HG03196 (cell line): Measurements from ENCODE around the gene GPSM1.
"Not testable (repeated sequence)": the region's sequence is repeated elsewhere in the genome, so short reads cannot be mapped to it uniquely, and the experiment has no call there.

Experiments
- ATAC-seq: cut with Tn5 transposase; IDR thresholded peaks from one replicate; pipeline ENCODE4 v1.9.1; 2021; ENCODE audit not compliant: unreplicated experiment

GPSM1 gene

DNA sequence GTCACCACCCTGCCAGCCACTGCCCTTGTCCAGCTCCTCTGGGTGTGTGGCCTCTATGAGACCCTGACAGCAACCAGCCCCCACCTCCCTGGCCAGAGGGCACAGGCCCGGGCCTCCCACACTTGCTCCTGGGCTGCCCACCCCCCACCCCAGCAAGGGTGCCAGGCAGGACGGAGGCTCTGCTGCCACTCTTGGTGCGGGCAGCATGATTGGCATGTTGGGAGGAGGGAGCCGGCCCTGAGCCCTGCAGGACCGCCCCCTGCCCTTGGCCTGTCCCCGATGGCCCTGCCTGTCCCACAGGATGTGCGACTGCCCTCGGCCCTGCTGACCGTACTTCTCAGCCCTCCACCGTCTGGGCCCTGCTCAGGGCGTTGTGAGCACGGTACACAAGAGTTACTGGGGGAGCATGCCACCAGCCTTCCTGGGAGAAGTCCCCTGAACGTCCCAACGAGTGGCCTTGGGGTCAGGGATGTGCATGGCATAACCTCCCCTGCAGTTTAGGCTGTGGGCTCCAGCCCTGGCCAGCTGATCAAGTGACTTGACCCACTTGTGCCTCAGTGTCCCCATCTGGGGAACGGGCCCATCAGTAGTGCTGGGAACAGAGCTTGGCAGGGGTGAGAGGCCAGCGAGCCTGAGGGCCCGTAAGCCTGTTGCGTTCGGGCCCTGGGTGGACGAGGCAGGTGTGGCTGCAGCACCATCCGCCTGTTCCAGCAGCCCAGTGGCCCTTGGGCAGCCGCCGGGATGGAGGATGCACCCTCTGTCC, 16.0 kb downstream of the GPSM1 start:
- ATAC-seq, result no peak

DNA sequence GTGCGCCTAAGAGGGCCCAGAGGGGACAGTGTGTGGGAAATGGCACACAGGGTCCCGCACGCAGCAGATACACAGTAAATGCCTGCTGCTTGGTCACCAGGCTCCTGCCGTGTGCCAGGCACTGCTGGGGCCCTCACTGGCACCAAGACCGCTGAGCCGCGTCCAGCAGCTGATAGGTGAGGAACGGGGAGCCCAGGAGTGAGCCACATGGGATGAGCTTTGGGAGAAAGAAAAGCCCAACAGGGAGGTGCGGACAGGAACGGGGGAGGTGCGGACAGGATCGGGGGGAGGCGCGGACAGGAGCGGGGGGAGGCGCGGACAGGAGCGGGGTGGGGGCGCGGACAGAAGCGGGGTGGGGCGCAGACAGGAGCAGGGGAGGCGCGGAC, 16.5 kb downstream of the GPSM1 start:
- ATAC-seq, result no peak

DNA sequence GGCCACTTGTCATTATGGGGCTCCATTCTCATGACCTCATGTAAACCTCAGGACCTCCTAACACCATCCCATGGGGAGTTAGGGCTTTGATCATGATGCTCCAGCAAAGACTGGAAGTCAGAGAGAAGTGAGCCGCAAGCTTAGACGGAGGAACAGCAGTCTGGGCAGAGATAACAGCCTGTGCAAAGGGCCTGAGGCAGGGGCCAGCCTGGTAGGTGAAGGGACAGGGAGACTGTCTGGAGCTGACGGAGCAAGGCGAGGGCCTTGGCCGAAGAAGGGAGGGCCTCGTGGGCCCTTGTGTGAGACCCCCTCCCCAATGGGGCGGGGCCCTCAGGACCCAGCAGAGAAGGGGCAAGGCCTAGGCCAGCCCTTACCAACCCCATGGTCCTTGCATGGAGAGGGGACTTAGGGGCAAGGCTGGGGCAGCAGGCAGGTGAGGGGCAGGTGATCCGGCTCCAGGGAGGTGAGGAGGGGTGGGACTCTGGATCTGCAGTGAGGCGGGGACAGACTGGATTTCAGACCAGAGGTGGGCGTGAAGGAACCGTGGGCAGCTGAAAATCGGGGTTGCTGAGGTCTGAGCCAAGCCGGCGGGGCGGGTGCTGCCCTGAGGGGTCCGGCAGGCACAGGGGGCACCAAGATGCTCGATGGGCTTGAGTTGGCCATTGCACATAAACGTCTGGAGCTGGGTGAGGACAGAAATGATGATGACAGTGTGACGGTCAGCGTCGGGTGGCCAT, 17.4 kb downstream of the GPSM1 start:
- ATAC-seq, result no peak

DNA sequence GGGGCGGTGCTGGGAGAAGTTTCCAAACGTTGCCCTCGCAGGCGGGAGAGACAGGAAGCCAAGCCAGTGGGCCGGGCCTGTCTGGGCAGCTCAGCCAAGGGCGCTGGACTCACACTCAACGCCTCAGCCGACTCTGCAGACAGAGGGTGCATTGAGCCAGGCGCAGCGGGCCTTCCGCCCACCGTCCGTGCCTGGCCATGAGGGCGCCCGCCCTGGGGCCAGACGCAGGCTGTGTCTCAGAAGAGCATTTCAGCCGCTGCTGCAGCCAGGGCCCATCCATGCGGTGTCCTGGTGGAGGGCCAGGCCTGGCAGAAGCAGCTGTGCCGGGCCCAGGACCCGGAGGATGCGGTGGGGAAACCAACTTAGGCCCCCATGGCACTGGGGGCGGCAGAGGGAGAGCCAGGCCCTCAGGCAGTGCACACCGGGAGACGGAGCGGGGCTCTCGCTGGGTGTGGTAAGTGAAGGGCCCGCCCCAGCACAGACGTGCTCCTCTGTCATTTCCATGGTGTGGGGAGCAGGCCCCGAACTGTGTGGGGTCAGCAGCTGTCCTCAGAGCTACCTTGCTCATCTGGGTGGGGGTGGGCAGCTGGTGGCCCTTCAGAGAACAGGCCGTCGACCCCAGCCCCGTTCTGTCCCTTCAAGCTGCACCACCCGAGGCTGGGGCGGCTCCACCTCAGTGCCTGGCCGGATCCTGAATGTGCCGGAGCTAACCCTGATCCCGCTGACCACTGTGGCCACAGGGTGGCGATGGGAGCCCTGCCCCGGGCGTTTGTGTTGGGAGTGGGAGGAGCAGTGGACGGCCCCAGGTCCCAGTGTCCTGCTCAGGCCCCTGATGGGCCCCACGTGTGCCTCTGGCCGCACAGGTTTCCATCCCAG, 18.2 kb downstream of the GPSM1 start:
- ATAC-seq, result no peak

DNA sequence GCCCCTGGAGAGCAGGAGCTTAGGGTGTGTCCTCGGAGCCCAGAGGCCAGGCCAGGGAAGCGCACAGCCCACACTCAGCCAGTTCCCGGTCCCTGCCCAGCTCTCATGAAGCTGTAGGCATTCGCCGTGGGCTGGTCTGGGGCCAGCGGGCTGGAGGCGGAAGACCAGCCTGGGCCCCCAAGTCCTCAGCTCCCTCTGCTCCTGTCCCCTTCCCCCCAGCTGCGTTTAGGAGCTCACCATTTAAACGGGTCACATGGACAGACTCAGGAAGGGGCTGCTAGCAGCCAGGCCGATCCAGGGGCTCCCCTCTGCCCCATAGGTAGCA, 18.8 kb downstream of the GPSM1 start:
- ATAC-seq, result no peak

- ATAC-seq, result no peak
Observed at GRCh38 chr9:136346927-136347465, 19.7 kb downstream of the GPSM1 start.

DNA sequence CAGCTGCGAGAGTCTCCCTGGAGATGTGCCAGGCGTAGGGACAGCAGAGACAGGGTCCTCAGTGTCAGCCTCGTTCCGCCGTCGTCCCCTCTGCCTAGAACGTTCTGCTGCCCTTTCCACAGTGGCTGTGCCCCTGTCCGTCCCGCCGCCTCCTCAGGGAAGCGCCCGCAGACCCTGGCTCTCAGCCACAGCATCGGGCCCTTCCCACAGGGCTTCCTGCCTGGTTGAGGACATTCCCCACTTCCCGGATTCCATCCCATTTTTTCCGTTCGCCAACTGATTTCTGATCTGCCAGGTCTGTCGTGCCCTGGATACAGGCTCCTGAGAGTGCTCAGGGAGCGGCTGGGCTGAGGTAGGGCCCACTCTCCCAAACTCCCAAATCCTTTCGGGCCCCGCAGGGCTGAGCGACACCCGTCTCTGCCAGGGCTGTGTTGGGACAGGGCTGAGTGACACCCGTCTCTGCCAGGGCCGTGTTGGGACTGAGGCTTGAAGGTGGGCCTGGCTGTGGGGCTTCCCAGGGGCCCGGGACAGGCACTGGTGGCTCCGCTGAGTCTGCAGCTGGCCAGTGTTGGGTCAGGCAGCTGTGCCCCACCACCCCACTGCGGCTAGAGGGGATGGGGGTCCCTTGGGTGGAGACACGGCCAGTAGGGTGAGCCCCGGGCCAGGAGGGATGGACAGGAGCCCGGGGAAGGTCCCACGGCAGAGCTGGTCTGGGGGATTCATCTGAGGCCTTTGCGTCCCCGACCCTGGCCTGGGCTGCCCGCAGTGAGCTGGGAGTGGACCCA, 20.3 kb downstream of the GPSM1 start:
- no peak for ATAC-seq

GRCh38 chr9:136348691-136349090, 21.4 kb downstream of the GPSM1 start:
- ATAC-seq, result no peak

DNA sequence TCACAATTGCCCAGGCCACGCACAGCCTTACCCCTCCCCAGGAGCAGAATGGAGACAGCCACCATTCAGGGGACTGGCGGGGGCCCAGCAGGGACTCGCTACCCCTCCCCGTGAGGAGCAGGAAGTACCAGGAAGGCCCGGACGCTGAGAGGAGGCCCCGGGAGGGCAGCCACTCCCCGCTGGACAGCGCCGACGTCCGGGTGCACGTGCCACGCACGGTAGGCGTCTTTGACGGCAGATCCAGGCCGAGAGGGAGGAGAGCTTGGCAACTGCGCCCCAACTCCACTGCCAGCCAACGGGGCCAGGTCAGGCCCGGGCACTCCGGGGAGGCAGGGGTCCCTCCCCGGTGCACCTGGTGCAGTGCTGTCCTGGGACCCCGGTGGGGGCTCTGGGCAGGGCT, 22.2 kb downstream of the GPSM1 start:
- ATAC-seq, result no peak

- no peak for ATAC-seq
Observed at GRCh38 chr9:136351252-136351800, 24.0 kb downstream of the GPSM1 start.

- not testable (repeated sequence) for ATAC-seq
Observed at GRCh38 chr9:136351868-136352267, 24.5 kb downstream of the GPSM1 start.

DNA sequence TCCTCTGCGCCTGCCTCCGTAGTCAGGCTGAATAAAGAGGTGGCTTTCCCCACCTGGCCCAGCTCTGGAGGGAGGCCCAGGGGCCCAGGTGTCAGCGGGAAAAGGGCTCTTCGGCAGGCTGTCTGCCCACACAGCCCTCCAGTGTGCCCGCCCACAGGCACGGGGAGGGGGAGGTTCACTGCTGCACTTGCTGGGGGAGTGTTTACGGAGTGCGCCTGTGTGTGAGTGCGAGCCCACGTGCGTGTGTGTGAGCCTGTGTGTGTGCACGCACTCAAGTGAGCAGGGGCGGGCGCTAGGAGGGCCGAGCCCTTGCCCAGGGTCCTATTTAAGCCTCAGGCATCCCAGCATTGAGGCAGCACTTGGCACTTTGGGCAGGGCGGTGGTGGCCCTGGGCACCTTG, 25.3 kb downstream of the GPSM1 start:
- no peak for ATAC-seq

DNA sequence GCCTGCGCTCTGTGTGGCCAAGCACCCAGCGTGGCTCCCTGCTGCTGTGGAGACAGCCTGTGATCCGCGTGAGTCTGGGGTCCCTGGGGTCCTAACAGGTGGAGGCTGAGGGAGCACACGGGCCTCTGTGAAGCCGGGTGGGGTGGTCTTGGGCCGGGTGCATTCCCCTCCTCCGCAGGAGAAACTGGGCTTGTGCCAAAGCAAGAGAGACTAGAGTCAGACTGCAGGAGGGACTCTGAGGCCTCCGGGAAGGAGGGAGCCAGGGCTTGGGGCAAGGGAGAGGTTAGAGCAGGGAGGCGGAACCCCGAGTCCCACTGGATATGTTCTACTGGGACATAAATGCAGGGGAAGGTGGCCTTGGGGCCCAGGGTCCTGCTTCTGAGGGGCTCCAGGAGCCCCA, 25.7 kb downstream of the GPSM1 start:
- no peak for ATAC-seq

DNA sequence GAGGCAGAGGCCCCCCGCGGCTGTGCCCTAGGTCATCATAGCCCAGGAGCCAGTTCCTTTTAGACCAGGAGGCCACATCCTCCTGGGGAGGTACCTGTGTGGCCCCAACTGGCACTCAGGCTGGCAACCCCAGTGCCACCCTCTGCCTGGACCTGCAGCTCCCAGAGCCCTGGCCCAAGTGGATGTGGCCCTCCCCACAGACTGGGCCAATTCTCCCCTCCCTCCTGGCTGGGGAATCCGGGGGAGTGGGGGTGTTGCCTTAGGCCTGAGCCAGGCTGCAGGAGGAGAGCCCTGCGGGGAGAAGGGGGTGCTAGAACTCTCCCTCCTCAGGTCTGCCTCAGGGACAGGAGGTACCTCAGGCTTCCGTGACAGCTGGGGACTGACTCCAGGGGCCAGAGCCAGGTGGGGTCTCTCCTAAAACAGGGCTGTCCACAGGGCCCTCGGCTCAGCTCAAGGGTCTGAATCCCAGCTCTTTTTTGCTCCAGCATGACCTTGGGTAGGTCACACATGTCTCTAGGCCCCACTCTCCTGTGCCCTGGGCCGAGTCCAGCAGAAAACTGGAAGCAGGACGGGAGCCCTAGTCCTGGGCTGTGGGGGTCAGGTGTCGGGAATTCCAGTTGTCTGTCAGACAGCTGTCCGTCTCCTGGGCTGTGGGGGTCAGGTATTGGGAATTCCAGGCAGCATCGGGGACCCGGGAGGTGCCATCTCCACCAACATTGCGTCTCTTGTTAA, 26.6 kb downstream of the GPSM1 start:
- no peak for ATAC-seq

DNA sequence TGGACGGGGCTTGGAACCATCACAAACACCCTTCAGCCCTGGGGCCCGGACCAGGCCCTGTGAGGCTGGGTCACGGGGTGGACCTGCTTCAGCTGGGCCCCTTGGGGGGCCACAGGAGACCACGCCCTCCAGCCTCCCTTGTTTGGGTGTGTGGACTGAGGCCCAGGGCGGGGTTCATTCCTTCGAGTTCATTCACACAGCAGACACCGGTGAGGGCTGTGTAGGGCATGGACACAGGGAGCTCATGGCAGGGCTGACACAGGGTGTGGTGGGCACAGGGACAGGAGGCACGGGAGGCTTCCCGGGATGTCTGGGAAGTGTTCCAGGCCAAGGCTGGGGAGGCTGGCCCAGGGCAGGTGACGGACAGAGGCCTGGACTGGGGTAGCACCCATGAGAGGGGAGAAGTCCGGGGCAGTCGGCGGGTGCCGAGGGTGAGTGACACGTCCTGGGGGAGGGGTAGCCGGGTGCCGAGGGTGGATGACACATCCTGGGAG, 27.3 kb downstream of the GPSM1 start:
- no peak for ATAC-seq

DNA sequence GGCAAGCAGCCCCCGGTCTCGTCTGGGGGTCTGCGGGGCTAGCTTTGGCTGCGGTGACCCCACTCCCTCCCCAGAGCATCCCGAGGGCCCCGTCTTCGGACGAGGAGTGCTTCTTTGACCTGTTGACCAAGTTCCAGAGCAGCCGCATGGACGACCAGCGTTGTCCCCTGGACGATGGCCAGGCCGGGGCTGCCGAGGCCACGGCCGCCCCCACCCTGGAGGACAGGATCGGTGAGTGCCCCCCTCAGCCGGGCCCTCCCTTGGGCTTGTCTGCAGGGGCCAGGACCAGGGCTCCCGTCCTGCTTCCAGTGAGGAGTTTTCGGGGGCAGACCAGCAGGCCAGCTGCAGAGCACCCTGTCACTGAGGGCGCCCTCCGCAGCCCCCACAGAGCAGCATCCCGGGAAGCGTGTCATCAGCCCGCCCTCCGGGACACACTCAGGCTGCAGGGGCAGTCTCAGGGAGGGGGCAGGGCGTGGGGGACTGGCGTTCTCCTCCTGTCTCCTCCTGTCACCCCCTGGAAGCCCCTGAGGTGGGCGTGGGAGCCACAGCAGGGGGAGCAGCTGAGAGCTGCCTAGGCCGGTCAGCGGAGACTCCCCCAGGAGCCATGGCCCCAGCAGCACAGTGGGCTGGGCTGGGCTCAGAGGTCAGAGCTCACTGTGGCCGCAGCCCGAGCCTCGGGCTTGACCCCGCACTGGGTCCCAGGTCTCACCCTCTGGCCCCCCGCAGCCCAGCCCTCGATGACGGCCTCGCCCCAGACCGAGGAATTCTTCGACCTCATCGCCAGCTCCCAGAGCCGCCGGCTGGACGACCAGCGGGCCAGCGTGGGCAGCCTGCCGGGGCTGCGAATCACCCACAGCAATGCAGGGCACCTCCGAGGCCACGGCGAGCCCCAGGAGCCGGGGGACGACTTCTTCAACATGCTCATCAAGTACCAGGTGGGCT, 28.5 kb downstream of the GPSM1 start:
- ATAC-seq, result no peak

DNA sequence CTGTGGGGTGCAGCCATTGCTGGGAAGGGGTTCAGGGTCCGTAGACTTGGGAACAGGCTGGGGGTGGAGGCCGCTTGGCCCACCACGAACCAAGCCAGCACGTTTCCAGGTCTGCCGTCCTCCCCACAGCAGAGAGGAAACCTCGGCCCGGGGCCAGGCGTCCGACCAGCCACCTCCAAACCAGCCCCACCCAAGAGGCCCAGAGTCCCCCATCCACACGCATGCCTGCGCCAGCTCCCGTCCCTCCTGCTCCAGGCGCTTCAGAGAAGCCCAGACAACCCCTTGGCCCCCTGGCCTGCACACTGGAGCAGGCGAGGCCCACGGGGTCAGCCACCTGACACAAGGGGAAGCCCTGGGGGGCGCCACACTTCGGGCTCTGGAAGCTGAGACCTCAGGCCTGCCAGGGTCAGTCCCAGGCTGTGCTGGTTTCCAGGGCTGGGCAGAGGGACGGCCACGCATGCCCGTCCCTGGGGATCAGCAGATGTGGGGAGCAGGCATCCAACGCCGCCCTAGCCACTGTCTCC, 29.9 kb downstream of the GPSM1 start:
- no peak for ATAC-seq

DNA sequence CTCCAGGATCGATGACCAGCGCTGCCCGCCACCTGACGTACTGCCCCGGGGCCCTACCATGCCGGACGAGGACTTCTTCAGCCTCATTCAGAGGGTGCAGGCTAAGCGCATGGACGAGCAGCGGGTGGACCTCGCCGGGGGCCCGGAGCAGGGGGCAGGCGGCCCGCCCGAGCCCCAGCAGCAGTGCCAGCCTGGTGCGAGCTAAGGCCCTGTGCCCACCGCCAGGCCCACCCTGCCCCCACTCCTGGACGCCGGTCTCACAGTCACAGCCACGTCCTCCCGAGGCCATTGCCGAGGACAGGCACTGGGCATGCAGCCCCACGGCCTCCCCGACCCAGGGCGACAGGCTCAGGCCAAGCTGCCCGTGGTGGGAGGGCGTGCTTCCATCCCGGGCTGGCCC, 30.7 kb downstream of the GPSM1 start:
- no peak for ATAC-seq
